ENCODE measurements around the gene TMEM175.

Gene TMEM175

DNA sequence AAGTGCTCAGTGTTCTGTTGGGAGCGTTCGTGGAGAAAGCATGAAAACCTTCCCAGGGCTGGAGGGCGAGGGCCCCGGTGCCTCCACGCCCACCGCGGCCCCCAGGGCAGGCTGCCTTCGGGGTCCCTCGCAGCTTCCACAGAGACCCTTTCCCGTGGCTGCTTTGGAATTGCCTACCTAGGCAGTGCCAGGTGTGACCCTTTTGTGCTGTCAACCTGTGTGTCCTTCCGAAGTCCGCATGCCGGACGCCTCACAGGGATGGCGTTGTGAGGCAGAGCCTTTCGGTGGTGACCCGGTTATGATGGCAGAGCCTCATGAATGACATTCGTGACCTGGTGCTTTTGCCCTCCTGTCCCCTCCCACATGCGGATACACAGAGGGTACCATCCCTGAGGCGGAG lies 17.4 kb downstream of the TMEM175 start:
- TF ChIP-seq, protein P1, sequence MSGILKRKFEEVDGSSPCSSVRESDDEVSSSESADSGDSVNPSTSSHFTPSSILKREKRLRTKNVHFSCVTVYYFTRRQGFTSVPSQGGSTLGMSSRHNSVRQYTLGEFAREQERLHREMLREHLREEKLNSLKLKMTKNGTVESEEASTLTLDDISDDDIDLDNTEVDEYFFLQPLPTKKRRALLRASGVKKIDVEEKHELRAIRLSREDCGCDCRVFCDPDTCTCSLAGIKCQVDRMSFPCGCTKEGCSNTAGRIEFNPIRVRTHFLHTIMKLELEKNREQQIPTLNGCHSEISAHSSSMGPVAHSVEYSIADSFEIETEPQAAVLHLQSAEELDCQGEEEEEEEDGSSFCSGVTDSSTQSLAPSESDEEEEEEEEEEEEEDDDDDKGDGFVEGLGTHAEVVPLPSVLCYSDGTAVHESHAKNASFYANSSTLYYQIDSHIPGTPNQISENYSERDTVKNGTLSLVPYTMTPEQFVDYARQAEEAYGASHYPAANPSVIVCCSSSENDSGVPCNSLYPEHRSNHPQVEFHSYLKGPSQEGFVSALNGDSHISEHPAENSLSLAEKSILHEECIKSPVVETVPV (CRISPR knock-in tag; IDR thresholded peaks at IDR 0.05), result no peak
- TF ChIP-seq RARB (CRISPR knock-in tag; IDR thresholded peaks at IDR 0.05) (no peak), OSR1 (CRISPR knock-in tag; IDR thresholded peaks at IDR 0.05) (no peak), ZNF70 (CRISPR knock-in tag; IDR thresholded peaks at IDR 0.05) (no peak), PPARA (CRISPR knock-in tag; IDR thresholded peaks at IDR 0.05; ENCODE audit: borderline replicate concordance) (no peak), CSDC2 (CRISPR knock-in tag; IDR thresholded peaks at IDR 0.05) (no peak), ESRRG (CRISPR knock-in tag; IDR thresholded peaks at IDR 0.05) (no peak)
- TF ChIP-seq, protein P2, sequence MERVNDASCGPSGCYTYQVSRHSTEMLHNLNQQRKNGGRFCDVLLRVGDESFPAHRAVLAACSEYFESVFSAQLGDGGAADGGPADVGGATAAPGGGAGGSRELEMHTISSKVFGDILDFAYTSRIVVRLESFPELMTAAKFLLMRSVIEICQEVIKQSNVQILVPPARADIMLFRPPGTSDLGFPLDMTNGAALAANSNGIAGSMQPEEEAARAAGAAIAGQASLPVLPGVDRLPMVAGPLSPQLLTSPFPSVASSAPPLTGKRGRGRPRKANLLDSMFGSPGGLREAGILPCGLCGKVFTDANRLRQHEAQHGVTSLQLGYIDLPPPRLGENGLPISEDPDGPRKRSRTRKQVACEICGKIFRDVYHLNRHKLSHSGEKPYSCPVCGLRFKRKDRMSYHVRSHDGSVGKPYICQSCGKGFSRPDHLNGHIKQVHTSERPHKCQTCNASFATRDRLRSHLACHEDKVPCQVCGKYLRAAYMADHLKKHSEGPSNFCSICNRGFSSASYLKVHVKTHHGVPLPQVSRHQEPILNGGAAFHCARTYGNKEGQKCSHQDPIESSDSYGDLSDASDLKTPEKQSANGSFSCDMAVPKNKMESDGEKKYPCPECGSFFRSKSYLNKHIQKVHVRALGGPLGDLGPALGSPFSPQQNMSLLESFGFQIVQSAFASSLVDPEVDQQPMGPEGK (CRISPR knock-in tag; IDR thresholded peaks at IDR 0.05; ENCODE audit: borderline replicate concordance), result no peak
- ATAC-seq, result no peak

DNA sequence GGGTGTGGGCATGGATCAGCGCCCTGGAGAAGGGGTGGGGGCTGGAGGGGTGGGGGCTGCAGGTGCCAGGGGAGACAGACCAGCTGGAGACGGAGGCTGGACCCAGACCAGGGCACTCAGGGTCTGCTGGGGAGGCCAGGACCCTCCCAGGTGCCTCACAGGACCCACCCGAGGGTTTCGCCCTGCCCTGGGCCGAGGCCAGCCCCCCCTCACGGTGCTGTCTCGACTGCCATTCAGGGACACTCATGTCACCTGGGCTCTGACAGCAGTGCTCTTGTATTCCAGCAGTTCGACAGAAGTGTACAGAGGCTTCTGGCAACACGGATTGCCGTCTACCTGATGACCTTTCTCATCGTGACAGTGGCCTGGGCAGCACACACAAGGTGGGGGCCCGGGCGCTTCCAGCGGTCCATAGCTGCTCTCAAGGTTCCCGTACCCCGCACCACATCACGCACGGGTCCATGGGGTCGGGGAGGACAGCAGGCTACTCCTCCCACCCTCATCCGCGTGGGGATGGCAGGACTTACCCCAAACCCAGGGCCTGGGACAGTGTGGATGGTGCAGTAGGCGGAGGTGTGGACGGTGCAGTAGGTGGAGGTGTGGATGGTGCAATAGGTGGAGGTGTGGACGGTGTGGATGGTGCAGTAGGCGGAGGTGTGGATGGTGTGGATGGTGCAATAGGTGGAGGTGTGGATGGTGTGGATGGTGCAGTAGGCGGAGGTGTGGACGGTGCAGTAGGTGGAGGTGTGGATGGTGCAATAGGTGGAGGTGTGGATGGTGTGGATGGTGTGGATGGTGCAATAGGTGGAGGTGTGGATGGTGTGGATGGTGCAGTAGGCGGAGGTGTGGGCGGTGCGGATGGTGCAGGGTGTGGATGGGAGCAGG lies 18.1 kb downstream of the TMEM175 start:
- ATAC-seq, result no peak
- TF ChIP-seq, protein P3, sequence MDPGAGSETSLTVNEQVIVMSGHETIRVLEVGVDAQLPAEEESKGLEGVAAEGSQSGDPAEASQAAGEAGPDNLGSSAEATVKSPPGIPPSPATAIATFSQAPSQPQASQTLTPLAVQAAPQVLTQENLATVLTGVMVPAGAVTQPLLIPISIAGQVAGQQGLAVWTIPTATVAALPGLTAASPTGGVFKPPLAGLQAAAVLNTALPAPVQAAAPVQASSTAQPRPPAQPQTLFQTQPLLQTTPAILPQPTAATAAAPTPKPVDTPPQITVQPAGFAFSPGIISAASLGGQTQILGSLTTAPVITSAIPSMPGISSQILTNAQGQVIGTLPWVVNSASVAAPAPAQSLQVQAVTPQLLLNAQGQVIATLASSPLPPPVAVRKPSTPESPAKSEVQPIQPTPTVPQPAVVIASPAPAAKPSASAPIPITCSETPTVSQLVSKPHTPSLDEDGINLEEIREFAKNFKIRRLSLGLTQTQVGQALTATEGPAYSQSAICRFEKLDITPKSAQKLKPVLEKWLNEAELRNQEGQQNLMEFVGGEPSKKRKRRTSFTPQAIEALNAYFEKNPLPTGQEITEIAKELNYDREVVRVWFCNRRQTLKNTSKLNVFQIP (CRISPR knock-in tag; IDR thresholded peaks at IDR 0.05; ENCODE audit: borderline replicate concordance, low read depth), result no peak
- TF ChIP-seq SNAI2 (CRISPR knock-in tag; IDR thresholded peaks at IDR 0.05) (no peak), ZNF565 (CRISPR knock-in tag; conservative IDR thresholded peaks at IDR 0.05; ENCODE audit: low read depth) (no peak)

DNA sequence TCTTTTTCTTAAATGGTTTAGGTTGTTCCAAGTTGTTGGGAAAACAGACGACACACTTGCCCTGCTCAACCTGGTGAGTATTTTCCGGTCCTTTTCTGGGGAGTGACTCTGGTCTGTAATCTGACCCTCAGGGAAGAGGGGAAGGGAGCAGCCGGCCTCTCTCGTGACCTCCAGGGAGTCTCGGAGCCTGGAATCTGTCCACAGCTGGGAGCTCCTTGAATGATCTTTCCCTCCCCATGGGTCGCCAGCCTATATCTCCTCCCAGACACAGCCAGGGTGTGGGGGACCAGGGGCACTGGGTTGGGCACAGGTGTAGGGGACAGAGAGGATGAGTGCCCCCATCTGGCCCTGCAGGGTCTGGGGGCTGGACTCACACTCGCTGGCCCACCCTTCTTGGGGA lies 18.9 kb downstream of the TMEM175 start:
- ATAC-seq, result no peak
- TF ChIP-seq, protein P1 (CRISPR knock-in tag; IDR thresholded peaks at IDR 0.05), result no peak
- TF ChIP-seq BACH2 (CRISPR knock-in tag; IDR thresholded peaks at IDR 0.05; ENCODE audit: borderline replicate concordance), result no peak
- TF ChIP-seq, protein P2 (CRISPR knock-in tag; IDR thresholded peaks at IDR 0.05; ENCODE audit: borderline replicate concordance), result no peak
- TF ChIP-seq, protein P4, sequence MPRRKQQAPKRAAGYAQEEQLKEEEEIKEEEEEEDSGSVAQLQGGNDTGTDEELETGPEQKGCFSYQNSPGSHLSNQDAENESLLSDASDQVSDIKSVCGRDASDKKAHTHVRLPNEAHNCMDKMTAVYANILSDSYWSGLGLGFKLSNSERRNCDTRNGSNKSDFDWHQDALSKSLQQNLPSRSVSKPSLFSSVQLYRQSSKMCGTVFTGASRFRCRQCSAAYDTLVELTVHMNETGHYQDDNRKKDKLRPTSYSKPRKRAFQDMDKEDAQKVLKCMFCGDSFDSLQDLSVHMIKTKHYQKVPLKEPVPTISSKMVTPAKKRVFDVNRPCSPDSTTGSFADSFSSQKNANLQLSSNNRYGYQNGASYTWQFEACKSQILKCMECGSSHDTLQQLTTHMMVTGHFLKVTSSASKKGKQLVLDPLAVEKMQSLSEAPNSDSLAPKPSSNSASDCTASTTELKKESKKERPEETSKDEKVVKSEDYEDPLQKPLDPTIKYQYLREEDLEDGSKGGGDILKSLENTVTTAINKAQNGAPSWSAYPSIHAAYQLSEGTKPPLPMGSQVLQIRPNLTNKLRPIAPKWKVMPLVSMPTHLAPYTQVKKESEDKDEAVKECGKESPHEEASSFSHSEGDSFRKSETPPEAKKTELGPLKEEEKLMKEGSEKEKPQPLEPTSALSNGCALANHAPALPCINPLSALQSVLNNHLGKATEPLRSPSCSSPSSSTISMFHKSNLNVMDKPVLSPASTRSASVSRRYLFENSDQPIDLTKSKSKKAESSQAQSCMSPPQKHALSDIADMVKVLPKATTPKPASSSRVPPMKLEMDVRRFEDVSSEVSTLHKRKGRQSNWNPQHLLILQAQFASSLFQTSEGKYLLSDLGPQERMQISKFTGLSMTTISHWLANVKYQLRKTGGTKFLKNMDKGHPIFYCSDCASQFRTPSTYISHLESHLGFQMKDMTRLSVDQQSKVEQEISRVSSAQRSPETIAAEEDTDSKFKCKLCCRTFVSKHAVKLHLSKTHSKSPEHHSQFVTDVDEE (CRISPR knock-in tag; IDR thresholded peaks at IDR 0.05), result no peak
- TF ChIP-seq CSDC2 (CRISPR knock-in tag; IDR thresholded peaks at IDR 0.05), result no peak
- TF ChIP-seq ZNF70 (CRISPR knock-in tag; IDR thresholded peaks at IDR 0.05), result no peak
- TF ChIP-seq, protein P3 (CRISPR knock-in tag; IDR thresholded peaks at IDR 0.05; ENCODE audit: borderline replicate concordance, low read depth), result no peak
- no peak for TF ChIP-seq ZNF8 (CRISPR knock-in tag; IDR thresholded peaks at IDR 0.05)
- TF ChIP-seq ZC3H10 (CRISPR knock-in tag; IDR thresholded peaks at IDR 0.05), result no peak
- TF ChIP-seq ZNF565 (CRISPR knock-in tag; conservative IDR thresholded peaks at IDR 0.05; ENCODE audit: low read depth), result no peak
- TF ChIP-seq, protein P5, sequence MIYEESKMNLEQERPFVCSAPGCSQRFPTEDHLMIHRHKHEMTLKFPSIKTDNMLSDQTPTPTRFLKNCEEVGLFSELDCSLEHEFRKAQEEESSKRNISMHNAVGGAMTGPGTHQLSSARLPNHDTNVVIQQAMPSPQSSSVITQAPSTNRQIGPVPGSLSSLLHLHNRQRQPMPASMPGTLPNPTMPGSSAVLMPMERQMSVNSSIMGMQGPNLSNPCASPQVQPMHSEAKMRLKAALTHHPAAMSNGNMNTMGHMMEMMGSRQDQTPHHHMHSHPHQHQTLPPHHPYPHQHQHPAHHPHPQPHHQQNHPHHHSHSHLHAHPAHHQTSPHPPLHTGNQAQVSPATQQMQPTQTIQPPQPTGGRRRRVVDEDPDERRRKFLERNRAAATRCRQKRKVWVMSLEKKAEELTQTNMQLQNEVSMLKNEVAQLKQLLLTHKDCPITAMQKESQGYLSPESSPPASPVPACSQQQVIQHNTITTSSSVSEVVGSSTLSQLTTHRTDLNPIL (CRISPR knock-in tag; IDR thresholded peaks at IDR 0.05; ENCODE audit: low read depth), result no peak
- TF ChIP-seq ZFP30 (CRISPR knock-in tag; IDR thresholded peaks at IDR 0.05), result no peak
- TF ChIP-seq TOX (CRISPR knock-in tag; IDR thresholded peaks at IDR 0.05; ENCODE audit: borderline replicate concordance), result no peak
- no peak for TF ChIP-seq ISL1 (CRISPR knock-in tag; IDR thresholded peaks at IDR 0.05)
- TF ChIP-seq ARNTL (CRISPR knock-in tag; IDR thresholded peaks at IDR 0.05; ENCODE audit: borderline replicate concordance, low read depth), result no peak
- no peak for TF ChIP-seq ZFP3 (CRISPR knock-in tag; IDR thresholded peaks at IDR 0.05)
- TF ChIP-seq TCF4 (CRISPR knock-in tag; IDR thresholded peaks at IDR 0.05; ENCODE audit: borderline replicate concordance), result no peak
- TF ChIP-seq GLIS3 (CRISPR knock-in tag; IDR thresholded peaks at IDR 0.05), result no peak

All from SK-N-SH treated with all-trans-retinoic acid at 6 μM for 48 hours (cell line).